ENCODE measurements around the gene AFTPH.

Gene AFTPH

DNA sequence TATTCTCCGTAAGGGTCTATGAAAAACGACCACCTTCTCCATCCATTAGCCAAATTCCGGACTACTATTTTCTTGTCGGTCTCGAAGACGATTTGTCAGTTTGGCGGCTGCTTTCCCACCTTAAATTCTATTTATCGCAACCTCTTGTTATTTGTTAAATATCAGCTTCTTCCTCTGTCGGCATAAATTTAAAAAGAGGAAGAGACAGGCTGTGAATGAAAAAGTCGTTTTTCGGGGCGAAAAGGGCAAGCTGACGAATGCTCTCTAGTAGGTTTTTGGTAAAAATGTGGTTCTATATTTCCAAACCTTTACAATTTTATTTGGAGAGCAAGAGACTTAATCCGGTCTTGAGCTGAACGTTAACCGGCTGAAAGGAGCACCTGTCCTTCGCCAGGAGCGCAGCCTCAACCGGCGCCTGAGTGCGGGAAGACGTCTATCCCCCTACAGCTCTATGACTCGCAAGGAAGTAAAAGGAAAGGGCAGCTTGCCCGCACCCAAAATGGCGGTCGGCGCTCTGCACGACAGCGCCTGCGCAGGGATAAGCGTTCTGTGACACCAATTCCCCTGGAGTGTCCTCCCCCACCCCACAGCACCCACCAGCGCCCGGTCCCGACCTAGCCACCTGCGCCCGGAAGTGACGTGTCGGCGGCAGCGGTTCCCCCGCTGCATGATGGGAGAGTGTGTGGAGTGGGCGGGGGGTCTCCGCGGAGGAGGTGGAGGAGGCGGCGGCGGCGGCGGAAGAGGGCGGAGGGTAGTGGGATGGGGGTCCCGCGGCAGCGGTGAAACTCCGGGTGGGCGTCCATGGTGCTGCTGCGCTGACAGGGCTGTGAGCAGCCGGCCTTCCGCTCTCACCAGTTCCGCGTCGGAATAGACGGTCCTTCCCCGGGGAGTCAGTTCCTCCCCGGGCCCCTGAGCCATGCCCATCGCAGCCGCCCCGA, at the start of gene AFTPH:
Gene AFTPH (plus strand): TSS at position 663 of the 938 bp plus-strand sequence. CDS start 27,147 bp downstream, outside the sequence.
- 0 out of 2 replicates have a peak, but pooled peaks have one; percentile 6 for TF ChIP-seq EP300 (IDR thresholded peaks at IDR 0.05; ENCODE audit: borderline replicate concordance)
- TF ChIP-seq EGR1 (IDR thresholded peaks at IDR 0.05), result peak; percentile 65
- TF ChIP-seq CEBPB (IDR thresholded peaks at IDR 0.05), result no peak
- no peak for TF ChIP-seq FOXM1 (IDR thresholded peaks at IDR 0.05; ENCODE audit: borderline replicate concordance, low read depth)
- TF ChIP-seq, protein P1, sequence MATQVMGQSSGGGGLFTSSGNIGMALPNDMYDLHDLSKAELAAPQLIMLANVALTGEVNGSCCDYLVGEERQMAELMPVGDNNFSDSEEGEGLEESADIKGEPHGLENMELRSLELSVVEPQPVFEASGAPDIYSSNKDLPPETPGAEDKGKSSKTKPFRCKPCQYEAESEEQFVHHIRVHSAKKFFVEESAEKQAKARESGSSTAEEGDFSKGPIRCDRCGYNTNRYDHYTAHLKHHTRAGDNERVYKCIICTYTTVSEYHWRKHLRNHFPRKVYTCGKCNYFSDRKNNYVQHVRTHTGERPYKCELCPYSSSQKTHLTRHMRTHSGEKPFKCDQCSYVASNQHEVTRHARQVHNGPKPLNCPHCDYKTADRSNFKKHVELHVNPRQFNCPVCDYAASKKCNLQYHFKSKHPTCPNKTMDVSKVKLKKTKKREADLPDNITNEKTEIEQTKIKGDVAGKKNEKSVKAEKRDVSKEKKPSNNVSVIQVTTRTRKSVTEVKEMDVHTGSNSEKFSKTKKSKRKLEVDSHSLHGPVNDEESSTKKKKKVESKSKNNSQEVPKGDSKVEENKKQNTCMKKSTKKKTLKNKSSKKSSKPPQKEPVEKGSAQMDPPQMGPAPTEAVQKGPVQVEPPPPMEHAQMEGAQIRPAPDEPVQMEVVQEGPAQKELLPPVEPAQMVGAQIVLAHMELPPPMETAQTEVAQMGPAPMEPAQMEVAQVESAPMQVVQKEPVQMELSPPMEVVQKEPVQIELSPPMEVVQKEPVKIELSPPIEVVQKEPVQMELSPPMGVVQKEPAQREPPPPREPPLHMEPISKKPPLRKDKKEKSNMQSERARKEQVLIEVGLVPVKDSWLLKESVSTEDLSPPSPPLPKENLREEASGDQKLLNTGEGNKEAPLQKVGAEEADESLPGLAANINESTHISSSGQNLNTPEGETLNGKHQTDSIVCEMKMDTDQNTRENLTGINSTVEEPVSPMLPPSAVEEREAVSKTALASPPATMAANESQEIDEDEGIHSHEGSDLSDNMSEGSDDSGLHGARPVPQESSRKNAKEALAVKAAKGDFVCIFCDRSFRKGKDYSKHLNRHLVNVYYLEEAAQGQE (IDR thresholded peaks at IDR 0.05; ENCODE audit: low read depth), result no peak
- TF ChIP-seq RAD21 (IDR thresholded peaks at IDR 0.05; ENCODE audit: low read depth), result no peak
- peak; percentile 98 for TF ChIP-seq YY1 (IDR thresholded peaks at IDR 0.05; ENCODE audit: low read depth)
- peak; percentile 98 for TF ChIP-seq ZBTB7A (IDR thresholded peaks at IDR 0.05; ENCODE audit: low read depth)
- TF ChIP-seq, protein P2, sequence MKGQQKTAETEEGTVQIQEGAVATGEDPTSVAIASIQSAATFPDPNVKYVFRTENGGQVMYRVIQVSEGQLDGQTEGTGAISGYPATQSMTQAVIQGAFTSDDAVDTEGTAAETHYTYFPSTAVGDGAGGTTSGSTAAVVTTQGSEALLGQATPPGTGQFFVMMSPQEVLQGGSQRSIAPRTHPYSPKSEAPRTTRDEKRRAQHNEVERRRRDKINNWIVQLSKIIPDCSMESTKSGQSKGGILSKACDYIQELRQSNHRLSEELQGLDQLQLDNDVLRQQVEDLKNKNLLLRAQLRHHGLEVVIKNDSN (IDR thresholded peaks at IDR 0.05), result no peak
- peak; percentile 73 for TF ChIP-seq TAF1 (IDR thresholded peaks at IDR 0.05; ENCODE audit: low read depth)
- TF ChIP-seq NFIC (IDR thresholded peaks at IDR 0.05), result no peak
- peak; percentile 16; the same call in 1 of the 2 replicates for TF ChIP-seq TEAD4 (IDR thresholded peaks at IDR 0.05)
- peak; percentile 91 for TF ChIP-seq CREB1 (IDR thresholded peaks at IDR 0.05; ENCODE audit: low read depth)

DNA sequence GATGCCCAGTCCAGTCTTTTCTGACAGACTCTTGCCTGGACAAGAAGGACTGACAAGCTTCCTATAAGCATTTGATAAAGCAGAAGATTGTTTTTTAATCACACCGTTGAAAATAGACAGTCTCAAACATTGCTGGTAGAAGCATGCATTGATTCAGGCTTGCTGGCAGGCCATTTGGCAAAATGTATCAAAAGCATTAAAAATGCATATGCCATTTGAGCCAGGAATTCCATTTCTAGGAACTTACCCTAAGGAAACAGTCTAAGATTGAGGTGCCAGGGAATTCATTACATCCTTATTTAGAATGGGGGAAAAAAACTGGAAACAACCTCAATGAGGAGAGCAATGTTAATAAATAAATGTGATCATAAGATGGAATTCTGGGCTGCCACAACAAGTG, 49.5 kb upstream of the AFTPH start:
- TF ChIP-seq, protein P2 (IDR thresholded peaks at IDR 0.05), result no peak
- TF ChIP-seq FOXM1 (IDR thresholded peaks at IDR 0.05; ENCODE audit: borderline replicate concordance, low read depth) (no peak), CREB1 (IDR thresholded peaks at IDR 0.05; ENCODE audit: low read depth) (no peak), RAD21 (IDR thresholded peaks at IDR 0.05; ENCODE audit: low read depth) (no peak)

DNA sequence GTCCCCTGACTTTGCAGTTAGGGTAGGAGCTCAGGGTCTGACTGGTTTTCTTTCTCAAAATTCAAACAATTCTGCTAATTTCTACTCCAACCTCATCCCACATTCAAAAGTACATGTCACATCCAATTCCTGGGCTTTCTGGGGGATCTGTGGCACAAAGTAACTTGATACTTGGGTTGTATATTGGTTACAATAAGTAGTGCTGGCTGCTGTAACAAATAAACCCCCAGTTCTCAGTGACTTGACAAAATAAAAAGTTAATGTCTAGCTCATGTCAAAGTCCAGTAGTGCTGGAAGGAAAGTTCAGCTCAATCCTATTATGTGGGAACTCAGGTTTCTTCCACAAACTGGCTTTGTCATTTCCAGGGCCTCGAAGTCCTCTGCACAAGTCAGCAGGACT, 47.1 kb upstream of the AFTPH start:
- TF ChIP-seq FOXM1 (IDR thresholded peaks at IDR 0.05; ENCODE audit: borderline replicate concordance, low read depth), result no peak

GRCh38 chr2:64477979-64478378, 46.1 kb upstream of the AFTPH start:
- TF ChIP-seq TCF12 (IDR thresholded peaks at IDR 0.05; ENCODE audit: low read depth) (no peak), TAF1 (IDR thresholded peaks at IDR 0.05; ENCODE audit: low read depth) (no peak), CEBPB (IDR thresholded peaks at IDR 0.05) (no peak), YY1 (IDR thresholded peaks at IDR 0.05; ENCODE audit: low read depth) (no peak), EP300 (IDR thresholded peaks at IDR 0.05; ENCODE audit: borderline replicate concordance) (no peak), FOXM1 (IDR thresholded peaks at IDR 0.05; ENCODE audit: borderline replicate concordance, low read depth) (no peak), EGR1 (IDR thresholded peaks at IDR 0.05) (no peak), TEAD4 (IDR thresholded peaks at IDR 0.05) (no peak)
- TF ChIP-seq, protein P3, sequence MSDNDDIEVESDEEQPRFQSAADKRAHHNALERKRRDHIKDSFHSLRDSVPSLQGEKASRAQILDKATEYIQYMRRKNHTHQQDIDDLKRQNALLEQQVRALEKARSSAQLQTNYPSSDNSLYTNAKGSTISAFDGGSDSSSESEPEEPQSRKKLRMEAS (IDR thresholded peaks at IDR 0.05), result no peak
- TF ChIP-seq, protein P1 (IDR thresholded peaks at IDR 0.05; ENCODE audit: low read depth), result no peak
- TF ChIP-seq, protein P2 (IDR thresholded peaks at IDR 0.05), result no peak

DNA sequence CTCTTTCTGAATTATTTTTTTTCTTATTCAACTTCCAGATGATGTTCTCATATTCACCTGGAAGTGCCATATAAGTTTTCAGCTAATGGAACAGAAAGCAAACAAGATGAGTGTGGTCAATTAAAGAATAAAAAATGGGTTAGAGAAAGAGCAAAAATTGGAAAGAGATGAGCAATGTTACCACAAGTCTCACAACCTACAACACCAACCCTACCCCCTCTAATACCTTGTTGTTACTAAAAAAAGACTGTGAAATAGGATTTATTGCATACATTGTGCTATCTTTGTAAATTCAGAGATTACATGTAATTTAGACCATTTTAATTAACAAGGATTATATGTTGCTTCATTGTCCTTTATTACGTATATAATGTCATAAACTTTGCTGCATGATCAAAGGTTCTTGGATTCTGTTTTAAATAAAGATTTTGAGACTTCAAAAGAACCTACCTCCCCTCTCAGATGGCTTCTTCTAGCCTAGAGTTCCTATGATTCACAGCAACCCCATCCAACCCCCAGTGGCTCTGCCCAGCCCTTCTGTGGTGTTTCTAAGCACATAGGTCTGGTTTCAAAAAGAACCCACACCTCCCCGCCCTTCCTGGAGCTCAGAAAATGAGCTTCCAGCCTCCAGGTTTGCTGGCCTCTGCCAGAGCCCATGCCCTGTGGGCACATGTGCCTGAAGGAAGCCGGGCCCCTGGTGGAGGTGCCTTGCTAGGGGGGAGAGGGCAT, 45.5 kb upstream of the AFTPH start:
- TF ChIP-seq, protein P3 (IDR thresholded peaks at IDR 0.05), result no peak
